Lower lobe of right lung (tissue), 2 donors: Measurements from ENCODE around the gene C1orf105. TPM values are rescaled to one million over a fixed set of nuclear protein-coding genes. Genes with fewer than 3 reads are reported as not detected.
"Not testable (repeated sequence)": the region's sequence is repeated elsewhere in the genome, so short reads cannot be mapped to it uniquely, and the experiment has no call there.

Experiments used
- ATAC-seq, 2 donors: fragments of 200-7000 bp; cut with Tn5 transposase; one replicate each; pipeline ENCODE4 v1.9.1; 2020 to 2022; ENCODE audit warnings: mild to moderate bottlenecking in 2 of 2, moderate library complexity in 2 of 2
- DNase-seq: peaks from one replicate; pipeline ENCODE4 v3.0.0-alpha.2; 2020
- H3K27ac ChIP-seq: fragments of 200-600 bp; one replicate; pipeline ENCODE4 v1.8.0; 2022
- H3K27me3 ChIP-seq: fragments of 200-600 bp; one replicate; pipeline ENCODE4 v1.8.0; 2022; ENCODE audit warnings: low read depth
- H3K36me3 ChIP-seq: fragments of 200-600 bp; one replicate; pipeline ENCODE4 v1.8.0; 2022; ENCODE audit warnings: mild to moderate bottlenecking
- H3K4me1 ChIP-seq: fragments of 200-600 bp; one replicate; pipeline ENCODE4 v1.8.0; 2022
- H3K4me3 ChIP-seq: fragments of 200-600 bp; one replicate; pipeline ENCODE4 v1.8.0; 2022; ENCODE audit warnings: mild to moderate bottlenecking
- H3K9me3 ChIP-seq: fragments of 200-600 bp; one replicate; pipeline ENCODE4 v1.8.0; 2022
- intact Hi-C: fragments of 100-400 bp; cut with DNase I; formaldehyde crosslinking; loops from one replicate; pipeline ENCODE4 v1.11.0; 2022
- total RNA-seq: library from RNA; stranded (reverse); fragmentation: NEBNext Ultra II Directional; extraction: Animal tissue kit (Norgen Biotek cat#: 25700); gene quantifications from one replicate; pipeline ENCODE4 v1.2.1, GENCODE V29; 2021
- TF ChIP-seq, protein P1 (sequence below): fragments of 200-600 bp; IDR thresholded peaks from one replicate; pipeline ENCODE4 v1.8.0; 2022; ENCODE audit warnings: antibody characterized with exemption, mild to moderate bottlenecking
- donor health status: DM: no; HTN: yes; CAD: no; lungs with severe emphysema.

C1orf105 gene
- total RNA-seq, 1 donor from 2014 or later, result not detected

DNA sequence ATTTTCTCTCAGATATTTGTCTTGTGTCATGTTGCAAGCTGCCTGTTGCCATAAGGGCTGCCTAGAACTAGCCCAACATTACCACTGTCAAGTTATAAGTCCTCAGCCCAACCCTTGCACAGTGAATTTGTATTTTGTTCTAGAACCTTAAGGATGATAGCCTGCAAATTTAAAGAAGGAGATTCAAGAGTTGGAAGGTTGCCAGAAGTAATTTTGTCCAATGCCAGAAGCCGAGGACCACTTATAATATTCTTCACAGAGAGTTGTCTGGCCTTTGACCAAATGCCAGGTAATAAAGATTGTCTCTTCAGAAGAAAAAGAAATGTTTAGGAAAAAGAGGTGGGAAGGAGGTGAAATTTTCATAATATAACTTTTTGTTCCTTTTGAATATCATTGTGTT lies 71.9 kb downstream of the C1orf105 start:
- Histone ChIP-seq H3K9me3 (no peaks in the 10 kb centered on the region), H3K4me1 (no peaks in the 10 kb centered on the region), H3K27me3 (peaks cover 4% of the 10 kb centered on the region), H3K36me3 (no peaks in the 10 kb centered on the region), H3K4me3 (no peak overlapping the region), H3K27ac (no peak overlapping the region)
- no peak for DNase-seq
- intact Hi-C loops, result no loop called here
- no peak for ATAC-seq
- TF ChIP-seq, protein P1, sequence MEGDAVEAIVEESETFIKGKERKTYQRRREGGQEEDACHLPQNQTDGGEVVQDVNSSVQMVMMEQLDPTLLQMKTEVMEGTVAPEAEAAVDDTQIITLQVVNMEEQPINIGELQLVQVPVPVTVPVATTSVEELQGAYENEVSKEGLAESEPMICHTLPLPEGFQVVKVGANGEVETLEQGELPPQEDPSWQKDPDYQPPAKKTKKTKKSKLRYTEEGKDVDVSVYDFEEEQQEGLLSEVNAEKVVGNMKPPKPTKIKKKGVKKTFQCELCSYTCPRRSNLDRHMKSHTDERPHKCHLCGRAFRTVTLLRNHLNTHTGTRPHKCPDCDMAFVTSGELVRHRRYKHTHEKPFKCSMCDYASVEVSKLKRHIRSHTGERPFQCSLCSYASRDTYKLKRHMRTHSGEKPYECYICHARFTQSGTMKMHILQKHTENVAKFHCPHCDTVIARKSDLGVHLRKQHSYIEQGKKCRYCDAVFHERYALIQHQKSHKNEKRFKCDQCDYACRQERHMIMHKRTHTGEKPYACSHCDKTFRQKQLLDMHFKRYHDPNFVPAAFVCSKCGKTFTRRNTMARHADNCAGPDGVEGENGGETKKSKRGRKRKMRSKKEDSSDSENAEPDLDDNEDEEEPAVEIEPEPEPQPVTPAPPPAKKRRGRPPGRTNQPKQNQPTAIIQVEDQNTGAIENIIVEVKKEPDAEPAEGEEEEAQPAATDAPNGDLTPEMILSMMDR, result no peak

DNA sequence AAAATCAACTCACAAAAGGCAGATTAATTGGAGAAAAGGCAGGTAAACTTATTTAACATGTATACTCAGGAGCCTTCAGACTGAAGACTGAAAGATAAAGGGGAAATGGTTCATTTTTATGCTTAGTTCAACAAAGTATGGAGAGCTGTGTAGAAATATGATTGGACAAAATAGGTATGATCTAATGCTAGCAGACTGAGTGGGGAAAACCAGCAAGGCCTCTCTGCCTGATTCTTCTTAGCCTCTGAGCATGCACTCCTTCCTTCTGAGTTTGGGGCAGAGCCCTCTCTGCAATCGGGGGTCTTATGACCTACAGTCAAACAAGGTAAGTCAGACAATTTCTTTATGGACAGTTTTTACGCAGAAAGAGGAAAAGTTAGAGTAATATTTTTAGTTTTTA lies 73.7 kb downstream of the C1orf105 start:
- TF ChIP-seq, protein P1, result no peak
- no peak for DNase-seq
- intact Hi-C loops, result no loop called here
- H3K4me1 ChIP-seq, result no peaks in the 10 kb centered on the region
- H3K9me3 ChIP-seq, result no peaks in the 10 kb centered on the region
- H3K4me3 ChIP-seq, result no peak overlapping the region
- ATAC-seq, result no peak
- H3K27me3 ChIP-seq, result peaks cover 4% of the 10 kb centered on the region
- H3K36me3 ChIP-seq, result no peaks in the 10 kb centered on the region
- no peak overlapping the region for H3K27ac ChIP-seq

DNA sequence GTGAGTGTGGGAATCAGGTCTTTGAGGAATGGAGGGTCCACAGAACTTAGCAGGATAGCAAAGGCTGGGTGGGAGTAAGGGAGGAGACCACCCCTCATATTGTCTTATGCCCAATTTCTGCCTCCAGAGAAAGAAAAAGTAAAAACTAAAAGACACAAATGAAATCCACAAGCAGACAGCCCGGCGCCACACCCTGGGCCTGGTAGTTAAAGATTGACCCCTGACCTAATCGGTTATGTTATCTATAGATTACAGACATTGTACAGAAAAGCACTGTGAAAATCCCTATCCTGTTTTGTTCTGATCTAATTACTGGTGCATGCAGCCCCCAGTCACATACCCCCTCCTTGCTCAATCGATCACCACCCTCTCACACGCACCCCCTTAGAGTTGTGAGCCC lies 75.6 kb downstream of the C1orf105 start:
- intact Hi-C loops, H3K36me3 ChIP-seq, H3K9me3 ChIP-seq, ATAC-seq, H3K27me3 ChIP-seq, H3K4me1 ChIP-seq, DNase-seq, H3K27ac ChIP-seq, H3K4me3 ChIP-seq: not testable (repeated sequence)

DNA sequence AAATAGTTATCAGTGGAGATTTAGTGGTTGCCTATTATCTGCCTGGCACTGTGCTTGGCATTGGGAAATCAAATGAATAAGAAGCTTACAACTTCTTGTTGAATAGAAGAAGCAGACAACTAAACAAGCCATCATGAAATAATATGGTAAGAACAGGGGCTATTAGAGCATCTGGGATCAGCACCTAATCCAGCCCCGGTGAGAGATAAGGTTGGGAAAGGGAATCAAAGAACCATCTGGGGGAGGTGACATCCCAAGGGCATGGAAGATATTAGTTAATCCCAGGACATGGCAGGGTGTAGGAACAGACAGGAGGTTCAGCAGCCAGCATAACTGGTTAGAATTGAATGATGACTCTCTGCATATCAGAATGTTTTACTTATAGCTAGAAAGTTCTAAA lies 76.2 kb downstream of the C1orf105 start:
- intact Hi-C loops, result no loop called here
- no peaks in the 10 kb centered on the region for H3K4me1 ChIP-seq
- no peaks in the 10 kb centered on the region for H3K27me3 ChIP-seq
- H3K4me3 ChIP-seq, result no peak overlapping the region
- TF ChIP-seq, protein P1, result no peak
- H3K27ac ChIP-seq, result no peak overlapping the region
- ATAC-seq (no peak), DNase-seq (no peak)
- H3K36me3 ChIP-seq, result no peaks in the 10 kb centered on the region
- H3K9me3 ChIP-seq, result no peaks in the 10 kb centered on the region

DNA sequence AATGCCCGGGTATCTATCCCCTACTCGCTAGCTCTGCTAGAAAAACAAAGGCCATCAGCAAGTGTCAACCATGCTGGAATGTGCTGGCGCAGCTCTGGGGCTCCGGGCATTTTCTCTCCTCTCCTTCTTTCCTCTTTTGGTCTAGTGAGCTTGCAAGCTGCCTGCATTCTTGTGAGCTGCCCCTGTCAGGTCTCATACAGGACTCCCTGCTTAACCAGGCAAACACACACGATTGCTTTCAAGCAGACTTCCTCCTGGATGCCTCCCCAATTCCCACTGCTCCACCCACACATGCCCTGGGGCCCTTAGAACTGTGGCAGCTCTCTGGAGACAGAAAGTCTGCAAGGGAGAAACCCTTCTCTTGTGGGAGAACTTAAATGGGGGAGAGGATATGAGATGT lies 76.7 kb downstream of the C1orf105 start:
- H3K4me1 ChIP-seq, result no peaks in the 10 kb centered on the region
- ATAC-seq (peak in 1 of 2 donors; percentile 24), DNase-seq (peak; percentile 45)
- no peak overlapping the region for H3K27ac ChIP-seq
- intact Hi-C loops, result no loop called here
- H3K27me3 ChIP-seq, result no peaks in the 10 kb centered on the region
- H3K9me3 ChIP-seq, result no peaks in the 10 kb centered on the region
- TF ChIP-seq, protein P1, result no peak
- H3K36me3 ChIP-seq, result no peaks in the 10 kb centered on the region
- no peak overlapping the region for H3K4me3 ChIP-seq

DNA sequence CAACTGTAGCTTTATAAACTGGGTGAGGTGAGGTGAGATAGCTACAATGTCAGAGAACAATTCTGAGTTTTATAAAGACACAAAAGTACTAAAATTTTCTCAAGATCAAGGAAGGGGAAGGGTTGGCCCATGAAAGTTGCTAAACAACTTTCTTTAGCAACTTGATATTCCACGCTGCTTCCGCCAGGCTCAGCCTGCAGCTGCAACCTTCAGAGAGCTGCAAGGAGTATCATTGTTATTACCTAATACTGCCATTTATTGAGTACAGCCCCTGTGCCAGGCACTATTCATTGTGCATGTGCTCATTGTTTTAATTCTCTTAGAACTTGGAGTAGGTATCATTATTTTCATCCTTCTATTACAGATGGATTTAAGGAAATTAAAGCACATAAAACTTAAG lies 78.4 kb downstream of the C1orf105 start:
- Histone ChIP-seq H3K4me1 (no peaks in the 10 kb centered on the region), H3K36me3 (no peaks in the 10 kb centered on the region), H3K27me3 (no peaks in the 10 kb centered on the region), H3K27ac (no peak overlapping the region), H3K4me3 (no peak overlapping the region), H3K9me3 (no peaks in the 10 kb centered on the region)
- intact Hi-C loops, result no loop called here
- ATAC-seq (peak; percentile 54 to 61), DNase-seq (peak; percentile 60)
- TF ChIP-seq, protein P1, result no peak
